Fibroblast of gingiva (primary cell): ENCODE data around the gene AFF3.

Experiments used
- DNase-seq: peaks from one replicate; pipeline ENCODE4 v3.0.0-alpha.2; 2011; ENCODE audit warnings: low read depth

AFF3 gene

DNA sequence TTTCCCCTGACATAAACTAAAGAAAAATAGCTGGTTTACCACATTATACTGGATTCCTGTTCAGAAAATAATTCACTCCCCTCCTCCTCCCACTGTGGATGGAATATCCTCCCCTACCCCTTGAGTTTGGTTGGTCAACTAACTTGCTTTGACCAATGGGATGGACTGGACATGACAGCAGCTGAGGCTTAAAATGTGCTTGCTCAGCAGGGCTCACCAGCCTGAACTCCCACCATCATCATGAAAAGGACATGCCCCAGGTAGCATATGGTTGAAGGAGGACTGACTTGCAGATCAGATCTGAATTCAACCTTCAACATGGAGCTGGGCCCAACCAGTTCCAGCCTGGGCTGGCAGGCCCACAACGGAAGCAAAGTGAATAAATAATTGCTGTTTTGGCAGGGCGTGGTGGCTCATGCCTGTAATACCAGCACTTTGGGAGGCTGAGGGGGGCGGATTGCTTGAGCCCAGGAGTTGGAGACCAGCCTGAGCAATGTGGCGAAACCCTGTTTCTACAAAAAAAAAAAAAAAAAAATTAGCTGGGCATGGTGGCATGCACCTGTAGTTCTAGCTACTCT is 284.4 kb downstream of the AFF3 start:
- no peak for DNase-seq

DNA sequence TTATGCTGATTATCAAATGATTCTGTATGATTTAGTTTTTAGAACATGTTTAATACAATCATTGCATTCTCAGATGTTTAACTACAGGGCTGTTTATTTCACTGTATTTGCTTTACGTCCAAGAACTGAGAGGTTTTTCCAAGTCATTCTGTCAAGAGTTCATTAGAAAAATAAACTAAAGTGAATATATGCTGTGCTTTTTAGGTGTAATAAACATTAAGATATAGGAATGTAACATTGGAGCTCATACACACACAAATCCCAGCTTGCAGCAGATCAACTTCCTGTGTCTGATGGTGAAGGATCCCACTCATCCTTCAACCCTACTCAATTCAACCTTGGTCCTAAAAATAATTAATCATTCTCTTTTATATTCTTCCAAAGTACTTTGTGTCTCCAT is 285.0 kb downstream of the AFF3 start:
- DNase-seq: no peak

- DNase-seq: no peak
These were observed 286.3 kb downstream of the AFF3 start for GRCh38 chr2:99856119-99856518.

DNA sequence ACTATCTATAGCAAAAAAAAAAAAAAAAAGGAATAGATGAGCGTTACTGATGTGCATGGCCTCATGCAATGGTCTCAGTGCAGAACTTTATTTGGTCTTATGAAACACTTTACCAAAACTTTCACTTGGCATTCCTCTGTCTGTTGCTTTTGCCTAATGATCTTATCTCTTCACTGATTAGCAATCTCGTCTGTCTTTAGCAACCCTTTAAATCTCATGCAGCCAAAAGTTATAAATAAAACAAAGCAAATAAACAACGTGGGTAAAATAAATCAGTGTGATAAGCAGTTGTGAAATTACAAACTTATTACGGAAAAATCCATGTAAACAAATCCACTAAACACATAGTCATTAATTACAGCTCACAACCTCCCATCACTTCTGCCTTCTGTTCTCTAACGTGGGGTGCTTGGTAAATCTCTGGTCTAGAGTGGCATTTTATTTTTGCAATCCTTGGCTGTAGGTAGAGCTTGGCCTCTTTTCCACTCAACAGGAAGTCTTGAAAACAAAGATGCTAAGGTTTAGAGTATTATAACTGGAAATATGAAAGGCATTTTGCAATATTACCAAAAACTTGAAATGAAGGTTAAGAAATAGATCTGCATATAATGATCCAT is 288.0 kb downstream of the AFF3 start:
- DNase-seq: no peak

DNA sequence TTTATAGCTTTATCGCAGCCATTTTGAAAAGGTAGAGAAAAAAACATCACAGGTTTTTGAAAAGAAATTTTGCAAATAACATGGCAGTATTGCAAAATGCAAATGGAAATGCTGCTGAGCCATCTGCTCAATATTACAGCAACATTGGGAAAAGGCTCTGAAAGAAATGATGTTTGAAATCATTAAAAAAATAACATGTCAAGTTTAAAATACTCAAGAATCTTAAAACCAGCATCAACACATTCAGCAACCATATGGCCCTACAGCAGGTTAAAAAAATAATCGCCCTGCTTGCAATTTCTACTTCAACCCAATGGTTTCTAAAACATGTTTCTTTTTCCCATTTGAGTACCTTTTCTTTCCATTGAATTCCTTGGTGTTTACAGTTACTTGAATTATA is 289.4 kb downstream of the AFF3 start:
- DNase-seq: no peak

GRCh38 chr2:99852376-99852934 is 289.9 kb downstream of the AFF3 start:
- no peak for DNase-seq

GRCh38 chr2:99851811-99852210 is 290.6 kb downstream of the AFF3 start:
- DNase-seq: no peak

DNA sequence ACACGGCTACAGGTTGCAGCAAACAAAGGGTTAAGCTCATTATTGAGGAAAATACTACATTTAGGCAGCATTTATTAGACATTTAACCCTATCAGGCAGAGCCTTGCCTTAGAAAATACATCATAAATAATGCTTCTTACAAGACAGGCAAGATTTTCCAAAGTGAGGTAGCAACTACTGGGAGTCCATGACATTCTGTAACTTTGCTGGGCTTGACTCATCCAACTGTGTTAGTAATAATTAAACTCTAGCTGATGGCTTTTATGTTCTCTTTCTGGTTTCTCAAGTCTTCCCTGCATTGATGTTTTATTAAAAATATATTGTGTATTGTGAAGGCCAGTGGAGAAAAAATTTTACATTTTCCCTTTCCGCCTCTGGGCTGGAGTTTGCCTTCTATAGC is 291.3 kb downstream of the AFF3 start:
- no peak for DNase-seq

DNA sequence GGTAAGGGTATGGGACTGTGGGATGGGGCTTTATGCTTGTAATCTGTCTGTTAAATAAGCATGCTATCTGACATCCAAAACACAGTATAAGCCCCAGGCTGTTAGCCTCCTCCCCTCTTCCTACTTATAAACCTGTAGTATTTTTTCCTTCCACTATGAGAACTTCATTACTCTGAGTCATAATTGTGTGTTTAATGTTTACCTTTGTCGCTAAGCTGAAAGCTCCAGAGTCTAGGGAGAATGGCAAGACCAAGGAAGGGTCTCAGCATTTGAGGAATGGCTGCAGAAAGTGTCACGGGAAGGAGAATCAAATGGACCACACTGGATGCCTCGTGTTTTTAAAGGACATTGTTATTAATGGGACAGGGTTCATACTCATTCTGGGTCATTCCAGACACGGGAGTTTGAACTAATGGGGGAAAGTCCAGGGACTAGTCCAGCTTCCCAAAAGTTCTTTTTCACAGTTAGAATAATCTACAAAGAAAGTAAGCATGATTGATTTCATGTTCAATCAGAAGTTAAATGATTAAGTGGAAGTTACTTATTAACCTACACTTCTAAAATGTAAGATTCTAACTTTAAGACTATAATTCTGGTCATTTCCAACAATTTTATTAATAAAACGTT is 292.2 kb downstream of the AFF3 start:
- no peak for DNase-seq

- no peak for DNase-seq
These were observed 295.8 kb downstream of the AFF3 start for GRCh38 chr2:99846462-99847107.

DNA sequence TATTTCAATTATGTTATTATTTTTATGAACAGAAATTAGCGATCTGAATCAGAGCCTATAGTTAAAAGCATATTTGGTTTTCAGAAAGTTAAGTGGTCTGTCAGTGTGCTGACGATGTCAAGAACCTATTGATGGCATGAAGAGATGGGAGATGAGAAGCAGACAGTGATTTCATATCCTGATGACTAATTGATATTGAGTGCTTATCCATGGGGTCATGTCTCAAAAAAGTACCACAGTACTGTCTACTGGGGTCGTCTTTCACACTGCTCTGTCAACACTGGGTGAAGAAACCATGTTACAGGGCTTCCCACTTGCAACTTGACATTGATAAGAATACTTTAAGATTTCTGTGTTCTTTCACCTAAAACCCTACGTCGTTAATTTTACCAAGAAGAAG is 297.1 kb downstream of the AFF3 start:
- no peak for DNase-seq

GRCh38 chr2:99842451-99842850 is 299.9 kb downstream of the AFF3 start:
- no peak for DNase-seq

- DNase-seq: no peak
These were observed 300.6 kb downstream of the AFF3 start for GRCh38 chr2:99841749-99842148.

DNA sequence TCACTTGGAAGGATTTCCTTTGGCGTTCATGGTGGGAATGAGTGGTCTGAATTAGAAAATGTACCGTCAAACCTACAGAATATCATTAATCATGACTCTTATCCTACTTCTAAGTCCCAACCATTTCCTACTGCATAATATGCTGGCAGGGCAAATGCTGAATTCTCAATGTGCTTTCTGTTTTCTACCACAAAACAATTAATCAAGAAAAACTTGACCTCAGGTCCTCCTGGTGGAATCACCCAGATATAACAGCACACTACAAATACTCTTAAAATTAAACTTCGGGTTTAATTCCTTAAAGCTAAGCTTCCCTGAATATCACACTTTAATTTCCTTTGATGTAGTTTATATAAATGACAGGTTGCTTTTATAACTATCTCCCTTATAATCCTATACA is 301.6 kb downstream of the AFF3 start:
- no peak for DNase-seq

- peak; percentile 40 for DNase-seq
These were observed 305.4 kb downstream of the AFF3 start for GRCh38 chr2:99836690-99837605.

DNA sequence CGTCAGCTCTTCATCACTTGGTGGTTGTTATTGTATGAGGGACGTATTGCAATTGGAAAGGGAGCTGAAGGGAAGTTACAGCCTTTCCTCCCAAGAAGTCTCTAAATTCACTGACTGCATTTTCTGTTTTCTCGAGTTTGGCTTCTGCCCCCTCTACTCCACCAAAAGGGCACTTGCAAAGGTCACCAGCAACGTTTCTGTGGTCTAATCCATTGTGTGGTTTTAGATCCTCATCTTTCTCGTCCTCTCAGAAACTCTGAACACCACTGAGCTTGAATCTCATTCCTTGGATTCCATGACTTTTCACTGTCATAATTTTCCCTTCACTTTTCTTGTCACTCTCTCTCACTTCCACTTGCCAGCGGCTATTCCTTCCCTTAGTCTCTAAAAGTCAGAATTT is 308.0 kb downstream of the AFF3 start:
- DNase-seq: no peak

DNA sequence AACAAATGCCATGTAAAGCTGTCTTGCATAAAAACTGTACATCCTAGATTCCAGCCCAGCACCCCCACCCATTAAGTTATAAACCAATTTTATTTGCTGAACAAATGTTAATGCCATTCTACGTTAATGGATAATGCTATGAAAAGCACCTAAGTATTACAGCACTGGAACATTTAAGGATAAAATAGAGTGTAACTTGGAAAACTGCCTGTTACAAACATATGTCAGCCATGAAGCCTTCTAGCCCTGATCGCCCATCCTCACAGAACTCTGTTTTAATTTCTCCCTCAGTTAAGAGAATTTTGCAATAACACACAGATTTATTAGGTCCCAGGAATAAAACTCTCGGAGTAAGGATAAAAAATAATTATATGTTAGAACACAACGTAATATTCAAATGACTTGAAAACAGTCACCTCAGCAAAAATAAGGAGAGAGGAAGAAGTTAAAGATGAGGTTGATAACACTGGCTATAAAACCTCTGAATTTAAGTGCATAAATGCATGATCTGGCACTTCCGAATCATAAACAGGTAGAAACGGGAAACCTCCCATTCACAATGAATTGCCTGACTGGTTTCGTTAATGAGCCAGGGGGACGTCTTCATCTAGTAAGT is 308.7 kb downstream of the AFF3 start:
- DNase-seq: no peak

GRCh38 chr2:99832926-99833325 is 309.5 kb downstream of the AFF3 start:
- no peak for DNase-seq

DNA sequence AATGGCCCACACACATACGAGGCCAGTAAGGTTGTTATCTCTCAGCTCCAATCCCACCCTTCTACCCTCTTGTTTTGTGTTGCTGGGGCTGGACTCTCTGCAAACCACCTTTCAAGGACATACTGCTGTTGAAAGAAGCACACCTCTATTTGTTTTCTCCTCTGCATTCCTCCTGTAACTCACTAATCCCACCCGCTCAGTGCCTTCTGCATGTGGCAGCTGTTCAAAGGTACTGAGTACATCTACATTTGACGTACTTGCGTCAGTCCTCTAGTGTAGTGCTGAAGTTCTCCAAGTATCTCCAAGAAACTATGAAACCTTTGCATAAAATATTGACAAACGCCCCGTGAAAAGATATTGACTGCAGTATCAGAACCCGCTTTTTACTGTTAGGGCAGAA is 310.6 kb downstream of the AFF3 start:
- DNase-seq: no peak

DNA sequence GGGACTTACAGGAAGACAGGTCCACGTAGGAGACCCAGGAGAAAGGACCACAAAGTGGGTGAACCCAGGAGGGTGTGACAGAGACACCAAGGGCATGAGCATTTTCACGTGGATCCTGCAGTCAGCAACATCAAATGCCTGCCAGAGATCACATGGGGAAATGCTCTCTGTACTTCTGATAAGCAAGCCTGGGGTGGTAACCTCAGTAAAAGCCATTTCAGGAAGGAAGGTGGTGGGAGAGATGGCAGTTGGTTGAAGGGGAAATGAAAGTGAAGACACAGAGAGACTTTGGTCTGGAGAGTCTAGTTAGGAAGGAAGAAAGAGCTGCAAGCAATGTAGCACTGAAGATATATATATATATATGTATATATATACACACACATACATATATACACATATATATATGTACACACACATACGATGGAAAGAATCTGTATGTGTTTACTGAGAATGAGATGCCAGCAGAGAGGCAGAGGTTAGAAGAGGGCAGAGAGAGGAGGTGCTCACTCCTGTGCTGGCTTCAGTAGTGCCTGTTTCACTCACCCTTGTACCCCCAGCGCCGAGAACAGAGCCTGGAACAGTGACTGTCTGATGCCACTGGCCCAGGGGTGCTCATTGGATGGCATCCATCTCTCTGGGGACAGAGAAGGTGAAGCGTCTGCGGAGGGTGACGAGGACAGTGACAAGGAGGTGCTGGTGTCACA is 314.9 kb downstream of the AFF3 start:
- DNase-seq: no peak

DNA sequence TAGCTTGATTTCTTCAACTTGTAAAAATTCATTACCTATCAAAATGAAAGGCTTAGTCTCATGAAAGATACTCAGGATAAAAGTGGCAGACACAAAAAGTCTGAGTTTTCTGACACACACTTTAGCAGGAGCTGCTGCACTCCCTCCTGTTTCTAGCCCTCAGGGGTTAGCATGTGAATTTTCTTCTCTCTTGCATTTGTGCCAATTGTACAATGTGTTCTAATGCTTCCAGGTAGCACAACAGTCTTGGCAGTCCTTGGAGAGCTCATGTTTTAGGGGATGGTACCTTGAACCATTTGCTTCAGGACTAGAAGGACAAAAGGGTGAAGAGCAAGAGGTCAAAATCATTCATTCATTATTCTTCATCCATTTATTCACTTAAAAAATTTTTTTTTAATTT is 316.8 kb downstream of the AFF3 start:
- DNase-seq: no peak
